Adrenal gland (tissue), 12 donors: ENCODE results near the gene LIPG. TPM values are rescaled to one million over a fixed set of nuclear protein-coding genes. Genes with fewer than 3 reads are reported as not detected.

Source experiments
- DNase-seq, 7 donors: peaks; one replicate each; pipeline ENCODE4 v3.0.0-alpha.2; 2019 to 2020
- H3K27ac ChIP-seq, 5 donors: fragments of 200-600 bp; sonication (generic) in 4 of 5; 1 replicate in 3 of 5; 2 replicates in 2 of 5; pipeline versions ENCODE4 v1.5.1 to v1.8.0; 2016 to 2020; ENCODE audit warnings: mild to moderate bottlenecking in 1 of 5
- H3K27me3 ChIP-seq: fragments of 200-600 bp; 2 replicates; pipeline ENCODE4 v1.8.0; 2021
- H3K36me3 ChIP-seq, 2 donors: fragments of 200-600 bp; replicated peaks in 1 of 2; 1 replicate in 1 of 2; 2 replicates in 1 of 2; pipeline versions ENCODE4 v1.5.1 to v1.8.0; 2018 to 2022
- H3K4me1 ChIP-seq, 2 donors: fragments of 200-600 bp; replicated peaks in 1 of 2; 1 replicate in 1 of 2; 2 replicates in 1 of 2; pipeline versions ENCODE4 v1.5.1 to v1.8.0; 2018 to 2021
- H3K4me3 ChIP-seq, 4 donors: fragments of 200-600 bp; sonication (generic) in 3 of 4; one replicate each; pipeline ENCODE4 v1.5.1; 2016 to 2018
- H3K9me3 ChIP-seq, 3 donors: fragments of 200-600 bp; sonication (generic) in 1 of 3; replicated peaks in 1 of 3; 1 replicate in 2 of 3; 2 replicates in 1 of 3; pipeline versions ENCODE4 v1.5.1 to v1.8.0; 2016 to 2021
- POLR2A ChIP-seq, 2 donors: fragments of 450-650 bp; IDR thresholded peaks; one replicate each; pipeline ENCODE4 v1.6.1; 2017; ENCODE audit warnings: antibody characterized with exemption in 2 of 2, mild to moderate bottlenecking in 2 of 2, moderate library complexity in 1 of 2
- WGBS, 4 donors: extraction: QIAGEN DNeasy Blood & Tissue Kit in 2 of 4; methylation state at CpG; one replicate each; pipeline versions ENCODE4 v1.1.5 to v1.1.7; 2013 to 2017; 5-methylcytosine and 5-hydroxymethylcytosine counted together
- intact Hi-C, 2 donors: fragments of 100-400 bp; cut with DNase I; formaldehyde crosslinking; loops; one replicate each; pipeline versions ENCODE4 v1.14.1 to v1.15.0; 2022 to 2023
- polyA plus RNA-seq, 3 donors: library from polyadenylated mRNA; stranded (reverse); fragments of 200-250 nt in 2 of 3; fragments of 350-450 nt in 1 of 3; fragmentation: Illumina TruSeq in 1 of 3; extraction: RNeasy Lipid Tissue Mini Kit (QIAGEN cat#74804) in 1 of 3; gene quantifications; one replicate each; pipeline ENCODE4 v1.2.3, GENCODE V29; 2013 to 2014
- total RNA-seq, 9 donors: library from RNA; depleted of rRNA in 4 of 9; stranded (reverse); fragments of >200 nt in 4 of 9; fragments of 120-200 nt in 1 of 9; fragmentation: NEBNext Ultra II Directional in 1 of 9; extraction: Animal tissue kit (Norgen Biotek cat#: 25700) in 1 of 9; gene quantifications; one replicate each; pipeline versions ENCODE4 v1.1.0 to v1.2.4, GENCODE V29; 2013 to 2023
- TF ChIP-seq, protein P1 (sequence below), 6 experiments: fragments of 450-650 bp in 4 of 6; fragments of 200-600 bp in 2 of 6; sonication (generic) in 1 of 6; IDR thresholded peaks; 1 replicate in 5 of 6; 2 replicates in 1 of 6; pipeline versions ENCODE4 v1.5.1 to v1.8.0; 2016 to 2021; ENCODE audit warnings: antibody characterized with exemption in 6 of 6, mild to moderate bottlenecking in 2 of 6, moderate library complexity in 1 of 6
- donor health status: healthy with polysubstance abuse.
- donor health status: Bipolar disorder and iron deficiency.
- donor health status: DM: yes; HTN: yes; CAD: no.
- donor health status: DM: no; HTN: no; CAD: no.
- donor health status: DM: no; HTN: no; CAD: no.
- donor health status: DM: yes; HTN: yes; CAD: no.

Gene LIPG
- total and polyA plus RNA-seq, 12 donors: 0.16 to 2.8 (median 0.44) TPM; not detected in 1

DNA sequence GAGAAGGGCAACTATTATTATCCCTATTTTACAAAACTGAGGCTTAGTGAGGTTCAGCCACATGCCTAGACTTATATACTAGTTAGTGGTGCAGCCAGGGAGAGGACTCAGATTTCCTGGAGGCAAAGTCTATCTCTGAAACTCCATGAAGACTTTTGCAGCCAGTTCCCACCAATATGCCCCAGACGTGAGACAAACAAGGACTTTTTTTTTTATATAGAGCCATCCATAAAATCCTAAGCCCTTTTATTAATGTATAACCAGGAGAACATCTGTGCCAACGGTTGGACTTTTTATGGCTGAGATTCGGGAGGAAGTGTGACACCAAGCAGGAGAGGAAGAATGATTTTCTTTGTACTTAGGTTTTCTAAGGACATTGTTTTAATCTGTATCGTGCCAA is 29.9 kb downstream of the LIPG start:
- DNase-seq: no peak
- intact Hi-C loops: no loop called here
- no peak for TF ChIP-seq POLR2A (IDR thresholded peaks at IDR 0.05)
- TF ChIP-seq, protein P1, sequence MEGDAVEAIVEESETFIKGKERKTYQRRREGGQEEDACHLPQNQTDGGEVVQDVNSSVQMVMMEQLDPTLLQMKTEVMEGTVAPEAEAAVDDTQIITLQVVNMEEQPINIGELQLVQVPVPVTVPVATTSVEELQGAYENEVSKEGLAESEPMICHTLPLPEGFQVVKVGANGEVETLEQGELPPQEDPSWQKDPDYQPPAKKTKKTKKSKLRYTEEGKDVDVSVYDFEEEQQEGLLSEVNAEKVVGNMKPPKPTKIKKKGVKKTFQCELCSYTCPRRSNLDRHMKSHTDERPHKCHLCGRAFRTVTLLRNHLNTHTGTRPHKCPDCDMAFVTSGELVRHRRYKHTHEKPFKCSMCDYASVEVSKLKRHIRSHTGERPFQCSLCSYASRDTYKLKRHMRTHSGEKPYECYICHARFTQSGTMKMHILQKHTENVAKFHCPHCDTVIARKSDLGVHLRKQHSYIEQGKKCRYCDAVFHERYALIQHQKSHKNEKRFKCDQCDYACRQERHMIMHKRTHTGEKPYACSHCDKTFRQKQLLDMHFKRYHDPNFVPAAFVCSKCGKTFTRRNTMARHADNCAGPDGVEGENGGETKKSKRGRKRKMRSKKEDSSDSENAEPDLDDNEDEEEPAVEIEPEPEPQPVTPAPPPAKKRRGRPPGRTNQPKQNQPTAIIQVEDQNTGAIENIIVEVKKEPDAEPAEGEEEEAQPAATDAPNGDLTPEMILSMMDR (IDR thresholded peaks at IDR 0.05): no peak
- 45 to 62% (median 51%) methylated on average over 4 of the region's 4 CpGs for WGBS, 4 donors
- Histone ChIP-seq H3K4me1 (no peaks in the 10 kb centered on the region), H3K27ac (no peak overlapping the region), H3K27me3 (peaks cover 5% of the 10 kb centered on the region), H3K36me3 (no peaks in the 10 kb centered on the region), H3K9me3 (no peaks in the 10 kb centered on the region), H3K4me3 (no peak overlapping the region)

DNA sequence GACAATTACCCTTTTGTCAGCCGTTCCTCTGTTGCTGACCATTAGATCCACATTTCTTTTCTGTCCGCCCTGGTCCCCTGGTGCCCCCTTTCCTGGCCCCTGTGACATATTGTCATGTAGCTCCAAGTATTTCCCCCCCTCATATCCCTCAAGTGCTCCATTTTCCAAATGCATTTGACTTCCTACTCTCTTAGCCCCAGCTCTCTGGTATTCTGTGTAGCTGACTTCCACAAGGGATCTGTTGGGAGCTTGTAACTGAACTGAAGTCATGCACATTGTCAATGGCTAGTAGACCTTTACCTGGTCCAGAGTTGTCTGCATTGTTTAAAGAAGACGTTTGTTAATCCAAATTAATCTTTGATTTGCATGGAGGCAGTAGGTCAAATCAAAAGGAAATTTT is 34.8 kb downstream of the LIPG start:
- H3K36me3 ChIP-seq: no peaks in the 10 kb centered on the region
- no peak for TF ChIP-seq POLR2A (IDR thresholded peaks at IDR 0.05)
- TF ChIP-seq, protein P1 (IDR thresholded peaks at IDR 0.05): no peak
- H3K4me3 ChIP-seq: no peak overlapping the region
- no peak for DNase-seq
- intact Hi-C loops: no loop called here
- no peaks in the 10 kb centered on the region for H3K4me1 ChIP-seq
- WGBS, 4 donors: 51 to 66% (median 57%) methylated on average over 3 of the region's 3 CpGs
- H3K27me3 ChIP-seq: peaks cover 5% of the 10 kb centered on the region
- no peaks in the 10 kb centered on the region for H3K9me3 ChIP-seq
- H3K27ac ChIP-seq: no peak overlapping the region

DNA sequence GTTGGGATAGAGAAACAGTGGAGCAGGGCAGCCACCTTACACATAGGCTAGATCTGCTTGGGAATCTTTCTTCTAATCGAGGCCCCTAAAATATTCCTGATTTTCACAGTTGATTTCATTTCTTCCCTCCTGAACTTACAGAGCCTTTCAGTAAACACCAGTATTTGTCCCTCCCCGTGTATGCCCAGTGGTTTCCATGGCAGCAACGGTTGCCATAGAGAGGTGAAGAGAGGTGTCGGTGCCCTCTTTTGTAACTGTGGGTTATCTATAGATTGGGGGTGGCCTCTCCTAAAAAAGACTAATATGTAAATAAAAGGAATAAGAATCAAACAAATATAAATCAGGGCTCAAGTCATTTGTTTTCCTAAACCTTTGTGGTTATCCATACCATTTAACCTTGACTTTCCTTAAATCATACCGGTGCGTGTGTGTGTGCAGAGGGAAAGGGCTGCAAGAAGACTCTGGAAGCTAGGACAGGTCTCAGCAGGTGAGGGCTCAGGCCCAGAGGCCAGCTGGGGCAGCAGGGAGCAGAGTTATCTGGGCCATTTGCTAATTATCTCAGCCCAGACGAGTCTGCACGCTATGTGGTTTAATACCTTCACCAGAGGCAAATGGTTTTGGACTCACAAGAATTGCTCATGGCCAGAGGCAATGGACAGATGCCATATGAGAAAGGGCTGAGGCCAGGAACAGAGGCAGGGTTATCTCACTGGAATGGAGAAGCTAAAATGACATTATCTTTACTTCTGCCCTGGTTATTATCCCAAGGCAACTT is 35.5 kb downstream of the LIPG start:
- TF ChIP-seq, protein P1 (IDR thresholded peaks at IDR 0.05): no peak
- no peak for TF ChIP-seq POLR2A (IDR thresholded peaks at IDR 0.05)
- Histone ChIP-seq H3K36me3 (no peaks in the 10 kb centered on the region), H3K9me3 (no peaks in the 10 kb centered on the region), H3K27ac (no peak overlapping the region), H3K27me3 (peaks cover 5% of the 10 kb centered on the region), H3K4me3 (no peak overlapping the region), H3K4me1 (no peaks in the 10 kb centered on the region)
- no peak for DNase-seq
- 57 to 62% (median 61%) methylated on average over 8 of the region's 8 CpGs for WGBS, 4 donors
- intact Hi-C loops: no loop called here

DNA sequence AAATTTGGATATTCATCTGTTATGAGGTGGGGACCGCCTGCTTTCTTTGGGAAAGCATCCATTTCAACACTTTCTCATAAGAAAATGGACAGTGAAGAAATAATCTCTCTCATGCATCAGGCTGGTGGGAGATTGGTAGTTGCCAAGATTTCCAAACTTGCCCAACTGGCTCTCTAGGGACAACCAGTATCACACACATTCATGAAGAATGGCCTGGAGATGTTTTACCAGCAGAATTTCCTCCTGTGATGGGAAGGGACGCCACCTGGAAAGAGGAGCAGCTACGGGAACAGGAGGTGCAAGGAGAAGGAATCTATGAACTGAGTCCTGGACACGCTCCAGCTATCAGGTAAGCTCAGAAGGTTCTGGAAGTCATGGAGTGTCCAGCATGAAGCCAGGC is 39.4 kb downstream of the LIPG start:
- intact Hi-C loops: no loop called here
- Histone ChIP-seq H3K36me3 (no peaks in the 10 kb centered on the region), H3K27me3 (no peaks in the 10 kb centered on the region), H3K27ac (no peak overlapping the region), H3K9me3 (no peaks in the 10 kb centered on the region), H3K4me1 (no peaks in the 10 kb centered on the region), H3K4me3 (no peak overlapping the region)
- 77 to 84% (median 83%) methylated on average over 4 of the region's 4 CpGs for WGBS, 4 donors
- TF ChIP-seq POLR2A (IDR thresholded peaks at IDR 0.05): no peak
- TF ChIP-seq, protein P1 (IDR thresholded peaks at IDR 0.05): no peak
- DNase-seq: no peak
